Hematopoietic multipotent progenitor cell treated with erythropoietin and hydrocortisone succinate and interleukin-3 and kit ligand, for 4 days (in vitro differentiated cells): ENCODE results near the gene U2AF1L4.
"Not testable (repeated sequence)": the region's sequence is repeated elsewhere in the genome, so short reads cannot be mapped to it uniquely, and the experiment has no call there.

Source experiments
- DNase-seq: peaks from one replicate; pipeline ENCODE4 v3.0.0-alpha.2; 2015

The U2AF1L4 gene

GRCh38 chr19:35780058-35780457 is 34.8 kb upstream of the U2AF1L4 start:
- DNase-seq = no peak

DNA sequence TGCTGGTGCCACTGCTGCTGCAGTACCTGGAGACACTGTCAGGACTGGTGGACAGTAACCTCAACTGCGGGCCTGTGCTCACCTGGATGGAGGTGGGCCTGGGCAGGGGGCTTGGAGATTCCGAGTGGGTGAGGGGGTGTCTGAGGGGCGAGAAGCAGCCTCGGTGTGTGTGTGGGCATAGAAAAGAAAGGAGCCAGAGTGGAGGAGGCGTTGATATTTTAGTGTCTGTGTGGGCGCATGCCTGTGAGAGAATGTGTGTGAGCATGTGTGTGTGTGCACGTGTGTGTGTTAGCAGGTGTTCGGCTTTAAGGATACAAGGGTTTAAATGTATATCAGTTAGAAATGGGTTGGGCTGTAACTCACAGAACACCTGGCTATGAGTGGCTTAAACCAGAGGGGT is 33.8 kb upstream of the U2AF1L4 start:
- no peak for DNase-seq

- no peak for DNase-seq
These were observed 32.7 kb upstream of the U2AF1L4 start for GRCh38 chr19:35777961-35778360.

- no peak for DNase-seq
These were observed 32.0 kb upstream of the U2AF1L4 start for GRCh38 chr19:35777086-35777841.

- DNase-seq = no peak
These were observed 31.0 kb upstream of the U2AF1L4 start for GRCh38 chr19:35776102-35776788.

- DNase-seq = peak; percentile 100
These were observed 30.3 kb upstream of the U2AF1L4 start, which contains the start of gene ARHGAP33 for GRCh38 chr19:35775298-35776101. TSS of gene ARHGAP33 (plus strand) at chr19:35775564. CDS start at chr19:35775659, 95 bp downstream.

GRCh38 chr19:35775046-35775297 is 29.8 kb upstream of the U2AF1L4 start:
- DNase-seq = no peak

DNA sequence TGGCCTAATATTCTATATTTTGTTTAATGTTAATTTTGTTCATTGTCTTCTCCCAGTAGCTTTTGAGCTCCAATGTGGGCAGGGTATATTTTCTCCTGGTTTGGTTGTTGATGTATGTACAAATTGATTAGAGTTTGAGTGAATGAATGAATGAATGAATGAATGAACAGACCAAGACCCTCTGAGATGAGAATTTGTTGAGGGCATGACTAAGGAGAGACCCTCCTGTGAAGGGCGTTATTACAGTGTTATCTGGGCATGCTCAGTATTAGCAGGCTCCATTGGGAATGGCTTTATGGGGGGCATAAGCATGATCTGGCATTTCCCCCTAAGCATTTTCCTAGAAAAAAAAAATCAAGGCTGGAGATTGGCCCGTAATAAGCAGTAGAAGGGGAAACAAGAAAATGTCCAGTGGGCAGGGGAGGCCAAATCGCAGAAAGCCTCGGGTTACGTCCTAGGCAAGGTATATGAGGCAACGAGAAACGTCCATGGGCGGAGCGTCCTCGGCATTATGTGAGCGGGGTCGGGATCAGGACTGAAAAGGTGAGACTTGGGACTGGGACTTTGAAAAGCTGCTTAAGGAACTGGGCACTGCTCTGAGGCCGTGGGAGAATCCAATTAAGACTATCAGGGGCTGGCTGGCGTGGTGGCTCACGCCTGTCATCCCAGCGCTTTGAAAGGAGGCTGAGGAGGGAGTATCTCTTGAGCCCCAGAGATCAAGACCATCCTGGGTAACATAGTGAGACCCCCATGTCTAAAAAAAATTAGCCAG is 29.2 kb upstream of the U2AF1L4 start:
- no peak for DNase-seq

DNA sequence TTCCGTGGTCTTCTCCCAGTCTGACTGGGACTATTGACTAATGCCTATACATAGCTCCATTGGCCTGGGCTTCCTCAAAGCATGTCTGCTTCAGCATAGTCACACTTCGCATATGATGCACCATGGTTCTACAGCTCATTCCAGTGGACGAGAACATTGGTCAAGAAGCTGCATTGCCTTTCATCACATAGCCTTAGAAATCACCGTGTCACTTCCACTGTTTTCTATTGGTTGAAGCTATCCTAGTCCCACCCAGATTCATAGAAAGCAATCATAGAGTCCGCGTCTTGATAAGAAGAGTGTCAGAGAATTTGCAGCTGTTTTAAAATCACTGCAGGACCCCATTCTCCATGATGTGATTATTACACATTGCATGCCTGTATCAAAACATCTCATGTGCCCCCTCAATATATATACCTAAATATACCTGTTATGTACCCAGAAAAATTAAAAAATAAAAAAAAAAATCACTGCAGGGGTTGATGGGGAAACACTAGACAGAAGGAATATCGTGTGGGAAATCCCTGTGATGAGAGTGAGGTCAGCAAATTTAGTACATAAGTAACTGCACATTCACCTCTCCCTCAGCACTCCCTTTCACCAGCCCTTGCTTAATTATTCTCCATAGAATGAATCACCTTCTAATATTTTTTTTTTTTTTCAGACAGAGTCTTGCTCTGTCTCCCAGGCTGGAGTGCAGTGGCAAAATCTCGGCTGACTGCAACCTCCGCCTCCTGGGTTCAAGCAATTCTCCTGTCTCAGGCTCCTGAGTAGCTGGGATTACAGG is 28.0 kb upstream of the U2AF1L4 start:
- no peak for DNase-seq

- DNase-seq = not testable (repeated sequence)
These were observed 27.1 kb upstream of the U2AF1L4 start for GRCh38 chr19:35772362-35772761.

DNA sequence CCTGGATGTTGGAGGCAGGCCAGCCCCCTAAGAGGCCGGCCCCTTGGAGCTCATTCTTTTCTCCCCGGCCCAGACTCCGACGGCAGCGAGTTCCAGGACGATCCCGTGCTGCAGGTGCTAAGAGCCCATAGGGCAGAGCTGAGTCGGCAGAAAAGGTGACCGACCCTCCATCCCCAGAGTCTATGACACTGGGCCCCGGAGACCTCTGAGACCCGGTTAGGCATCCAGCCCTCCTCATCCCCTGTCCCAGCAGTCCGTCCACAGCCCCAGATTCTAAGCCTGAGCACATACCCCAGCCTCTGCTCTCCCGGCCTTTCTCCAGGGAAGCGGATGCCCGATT is 22.8 kb upstream of the U2AF1L4 start:
- no peak for DNase-seq

DNA sequence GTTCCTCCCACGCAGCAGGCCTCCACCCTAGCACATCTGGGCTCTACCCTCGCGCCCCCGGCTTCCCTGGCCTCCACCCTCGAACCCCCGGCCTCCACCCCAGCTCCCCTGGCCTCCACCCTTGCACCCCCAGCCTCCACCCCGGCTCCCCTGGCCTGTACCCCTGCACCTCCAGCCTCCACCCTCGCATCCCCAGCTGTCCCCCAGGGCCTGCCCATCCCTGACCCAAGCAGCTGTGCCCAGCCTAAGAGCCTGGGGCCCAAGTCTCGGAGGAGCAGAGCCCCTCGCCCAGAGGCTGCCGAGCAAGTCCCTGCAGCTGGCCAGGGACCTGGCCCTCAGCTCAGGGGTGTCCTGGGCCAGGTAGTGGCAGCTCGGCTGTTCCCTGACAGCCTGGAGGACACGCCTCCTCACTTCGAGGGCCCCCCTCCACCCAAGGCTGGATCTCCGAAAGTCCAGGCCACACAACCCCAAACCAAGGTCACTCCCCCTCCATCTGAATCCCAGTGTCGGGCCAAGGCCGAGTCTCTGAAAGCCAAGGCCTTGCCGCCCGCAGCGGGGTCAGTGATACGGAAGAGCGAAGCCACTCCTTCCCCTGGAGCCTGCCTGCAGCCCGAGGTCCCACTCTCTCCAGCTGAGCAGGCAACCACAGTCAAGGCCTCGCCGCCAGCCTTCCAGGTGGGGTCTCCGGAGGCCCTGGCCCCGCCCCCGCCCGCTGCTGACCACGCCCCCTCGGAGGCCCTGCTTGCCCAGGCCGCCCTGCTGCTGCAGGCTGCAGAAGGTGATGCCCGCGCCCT is 22.3 kb upstream of the U2AF1L4 start:
- DNase-seq = no peak

GRCh38 chr19:35766571-35767104 is 21.4 kb upstream of the U2AF1L4 start:
- no peak for DNase-seq

DNA sequence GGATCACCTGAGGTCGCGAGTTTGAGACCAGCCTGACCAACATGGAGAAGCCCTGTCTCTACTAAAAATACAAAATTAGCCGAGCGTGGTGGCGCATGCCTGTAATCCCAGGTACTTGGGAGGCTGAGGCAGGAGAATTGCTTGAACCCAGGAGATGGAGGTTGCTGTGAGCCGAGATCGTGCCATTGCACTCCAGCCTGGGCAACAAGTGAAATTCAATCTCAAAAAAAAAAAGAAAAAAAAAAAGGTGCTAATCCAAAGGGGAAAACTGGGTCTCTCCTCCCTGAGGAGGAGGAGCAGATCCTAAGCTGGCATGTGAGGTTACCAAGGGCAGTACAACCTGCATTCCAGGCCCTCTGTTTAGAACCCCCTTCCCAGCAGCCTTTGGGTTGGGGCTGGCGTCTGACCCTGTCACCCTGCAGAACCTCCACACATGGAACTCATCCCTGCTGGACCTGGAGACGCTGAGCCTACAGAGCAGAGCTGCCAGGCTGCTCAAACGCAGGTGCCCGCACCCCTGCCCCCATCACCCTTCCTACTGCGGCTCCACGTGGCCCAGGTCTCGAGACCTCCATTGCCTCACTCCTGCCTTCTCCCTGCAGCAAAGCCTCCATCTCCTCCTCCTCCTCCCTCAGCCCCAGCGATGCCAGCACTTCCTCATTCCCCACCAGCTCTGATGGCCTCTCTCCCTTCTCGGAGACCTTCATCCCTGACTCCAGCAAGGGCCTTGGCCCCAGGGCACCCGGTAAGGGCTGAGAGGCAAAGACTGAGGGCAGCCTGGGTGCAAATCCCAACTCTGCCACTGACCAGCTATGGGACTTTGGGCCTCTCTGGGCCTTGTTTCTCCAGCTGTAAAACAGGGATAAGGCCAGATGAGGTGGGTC is 19.5 kb upstream of the U2AF1L4 start:
- DNase-seq = no peak

GRCh38 chr19:35760711-35761349 is 15.6 kb upstream of the U2AF1L4 start:
- no peak for DNase-seq

GRCh38 chr19:35759697-35760096 is 14.5 kb upstream of the U2AF1L4 start:
- no peak for DNase-seq

DNA sequence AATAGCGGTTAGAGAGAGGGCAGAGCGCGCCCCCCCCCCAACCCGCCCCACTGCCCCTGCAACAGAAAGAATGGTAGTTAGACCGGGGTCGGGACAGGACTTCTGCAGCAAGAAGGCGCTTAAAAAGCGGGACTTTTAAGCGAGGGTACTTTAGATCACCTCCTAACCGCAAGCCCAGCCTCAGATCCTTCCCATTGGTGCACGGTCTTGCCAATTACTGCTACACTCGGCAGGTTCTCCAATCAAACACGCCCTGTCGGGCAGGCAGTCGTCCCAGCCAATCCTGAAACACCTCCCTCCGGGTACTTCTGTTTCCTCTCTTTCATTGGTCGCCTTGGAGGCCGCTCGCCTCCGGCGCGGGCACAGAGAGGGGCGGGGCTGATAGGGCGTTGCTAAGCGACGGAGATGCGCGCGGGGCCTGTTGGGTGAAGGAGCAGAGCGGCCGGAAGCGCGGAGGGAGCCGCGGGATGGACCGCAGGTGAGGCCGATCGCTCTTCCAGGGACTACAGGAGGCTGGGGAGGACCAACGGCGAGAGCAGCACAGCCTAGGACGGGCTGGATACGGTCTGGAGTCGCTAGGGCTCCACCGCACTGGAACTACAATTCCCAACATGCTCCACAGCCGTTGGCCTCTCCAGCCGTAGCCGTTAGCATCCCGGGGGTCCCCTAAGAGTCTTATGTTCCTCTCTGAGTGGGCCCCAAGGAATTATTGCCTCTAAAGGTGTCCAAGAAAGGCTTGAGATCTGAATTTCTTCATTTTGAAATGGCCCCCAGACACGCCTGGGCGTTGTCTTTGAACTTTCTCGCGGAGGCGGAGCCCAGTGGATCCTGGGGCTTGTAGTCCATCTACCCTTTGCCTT is 12.8 kb upstream of the U2AF1L4 start, which contains the start of gene PROSER3:
Gene PROSER3, plus strand, starts transcription at position 428 of the 860 bp plus-strand sequence. Its CDS starts 40 bp downstream, at position 468.
- peak; percentile 100 for DNase-seq

GRCh38 chr19:35757231-35757748 is 12.1 kb upstream of the U2AF1L4 start:
- DNase-seq = peak; percentile 65
